H1 (cell line): ENCODE results near the gene RSU1. TPM values are rescaled to one million over a fixed set of nuclear protein-coding genes. Genes with fewer than 3 reads are reported as not detected.

ENCODE experiments used
- CHD7 ChIP-seq: fragments of 300-600 bp; sonication (generic); IDR thresholded peaks from 2 replicates; pipeline ENCODE4 v1.7.1; 2012; ENCODE audit warnings: low read length, moderate library complexity, mild to moderate bottlenecking, inconsistent platforms; ENCODE audit not compliant: insufficient replicate concordance
- EP300 ChIP-seq, 2 experiments: IDR thresholded peaks; 1 replicate in 1 of 2; 2 replicates in 1 of 2; pipeline ENCODE4 v1.6.1; 2011 to 2012; ENCODE audit warnings: low read depth in 2 of 2, low read length in 2 of 2, mild to moderate bottlenecking in 2 of 2, borderline replicate concordance in 1 of 2, inconsistent platforms in 1 of 2, moderate library complexity in 1 of 2
- JUN ChIP-seq: IDR thresholded peaks from 2 replicates; pipeline ENCODE4 v1.6.1; 2011; ENCODE audit warnings: low read depth, mild to moderate bottlenecking, improper control_type of control experiment, low read length
- RBBP5 ChIP-seq: IDR thresholded peaks from 2 replicates; pipeline ENCODE4 v1.7.1; 2012; ENCODE audit warnings: low read depth, mild to moderate bottlenecking, inconsistent platforms, low read length, moderate library complexity, borderline replicate concordance
- SAP30 ChIP-seq: fragments of 300-600 bp; sonication (generic); IDR thresholded peaks from 2 replicates; pipeline ENCODE4 v1.7.1; 2012; ENCODE audit warnings: low read length, moderate library complexity, mild to moderate bottlenecking, inconsistent platforms; ENCODE audit not compliant: insufficient read depth, insufficient replicate concordance
- polyA plus RNA-seq, 7 experiments: library from polyadenylated mRNA; depleted of rRNA in 3 of 7; stranded (reverse) in 5 of 7; unstranded in 2 of 7; fragments of >200 nt in 5 of 7; fragments of 200-250 nt in 2 of 7; gene quantifications; 1 replicate in 5 of 7; 2 replicates in 1 of 7; 4 replicates in 1 of 7; pipeline versions ENCODE4 v1.2.1 to v1.2.3, GENCODE V29; 2011 to 2013; ENCODE audit warnings: missing spikeins in 2 of 7, mixed read lengths in 2 of 7
- total RNA-seq: library from RNA; stranded (reverse); fragmentation: NEBNext Ultra II Directional; extraction: Animal tissue kit (Norgen Biotek cat#: 25700); gene quantifications from 2 replicates; pipeline ENCODE4 v1.2.1, GENCODE V29; 2021

RSU1 gene
- total and polyA plus RNA-seq, 2 of the 8 experiments (the other 6 are each of a cell fraction or from before 2014, with no cell fraction given): 50.0 to 68.2 TPM

DNA sequence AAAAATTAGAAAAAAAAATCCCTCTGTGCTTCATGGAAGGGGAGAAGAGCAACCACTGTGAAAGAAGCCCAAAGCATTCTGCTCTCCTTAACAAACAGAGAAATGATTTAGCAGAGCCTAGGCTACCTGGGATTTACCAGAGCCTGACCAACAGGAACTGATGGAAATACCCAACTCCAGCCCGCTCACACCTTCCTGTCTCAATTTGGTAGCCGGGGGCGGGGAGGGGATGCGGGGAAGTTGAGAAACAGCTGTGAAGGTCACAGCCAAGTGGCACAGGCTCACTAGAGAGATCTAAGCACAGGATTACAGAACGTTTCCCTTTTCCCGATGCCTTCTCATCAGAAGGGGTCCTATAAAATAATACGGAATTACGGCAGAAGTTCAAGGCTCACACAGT lies 17.6 kb downstream of the RSU1 start (continued):
- TF ChIP-seq CHD7 (no peak), RBBP5 (no peak), SAP30 (no peak), EP300 (IDR thresholded peaks at IDR 0.05; ENCODE audit: borderline replicate concordance in 1 of 2, low read depth in 2 of 2, low read length in 2 of 2) (no peak), JUN (no peak)
- TF ChIP-seq, all 59 proteins: peak for 0
